Measurements from ENCODE around the gene CTNND1. TPM values are rescaled to one million over a fixed set of nuclear protein-coding genes. Genes with fewer than 3 reads are reported as not detected.

Gene CTNND1
- total RNA-seq, 4 donors from 2014 or later, result 165 to 415 (median 374) TPM

DNA sequence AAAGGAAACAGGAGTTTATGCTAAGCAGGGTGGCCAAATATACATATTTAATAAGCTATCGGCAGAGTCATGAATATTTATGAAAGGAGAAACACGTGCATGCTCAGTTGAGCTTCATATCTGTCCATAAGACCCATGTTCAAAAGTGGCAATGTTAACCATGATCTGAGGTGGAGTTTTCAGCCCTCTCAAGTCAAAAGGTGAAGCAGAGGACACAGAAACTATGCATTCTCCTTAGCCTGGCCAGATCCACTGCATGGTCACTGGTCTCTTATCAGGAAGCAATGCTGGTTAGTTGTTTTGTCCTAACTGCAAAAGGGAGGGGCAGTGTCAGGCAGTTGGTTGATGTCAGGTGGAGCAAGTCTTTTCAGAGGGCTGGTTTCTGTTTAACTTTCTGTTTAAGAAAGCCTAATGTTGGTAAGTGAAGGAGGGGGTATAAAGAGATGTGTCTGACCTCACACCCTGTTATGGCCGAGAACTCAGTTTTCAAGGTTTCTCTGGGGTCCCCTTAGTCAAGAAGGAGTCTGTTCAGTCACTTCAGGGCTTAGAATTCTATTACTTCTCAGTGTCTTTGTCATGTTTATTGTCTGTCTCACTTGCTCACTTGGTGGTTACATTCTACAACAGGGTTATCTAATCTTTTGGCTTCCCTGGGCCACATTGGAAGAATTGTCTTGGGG lies 25.8 kb upstream of the CTNND1 start:
- Histone ChIP-seq H3K36me3 (peaks cover 0 to 16% (median 0%) of the 10 kb centered on the region in 4 donors), H3K27ac (peak overlapping the region; percentile 9 to 71 (median 56))
- 15 to 48% methylated on average over 2 to 3 of the region's 3 CpGs for WGBS, 2 donors (ENCODE audit: low coverage in 1 of 2)

DNA sequence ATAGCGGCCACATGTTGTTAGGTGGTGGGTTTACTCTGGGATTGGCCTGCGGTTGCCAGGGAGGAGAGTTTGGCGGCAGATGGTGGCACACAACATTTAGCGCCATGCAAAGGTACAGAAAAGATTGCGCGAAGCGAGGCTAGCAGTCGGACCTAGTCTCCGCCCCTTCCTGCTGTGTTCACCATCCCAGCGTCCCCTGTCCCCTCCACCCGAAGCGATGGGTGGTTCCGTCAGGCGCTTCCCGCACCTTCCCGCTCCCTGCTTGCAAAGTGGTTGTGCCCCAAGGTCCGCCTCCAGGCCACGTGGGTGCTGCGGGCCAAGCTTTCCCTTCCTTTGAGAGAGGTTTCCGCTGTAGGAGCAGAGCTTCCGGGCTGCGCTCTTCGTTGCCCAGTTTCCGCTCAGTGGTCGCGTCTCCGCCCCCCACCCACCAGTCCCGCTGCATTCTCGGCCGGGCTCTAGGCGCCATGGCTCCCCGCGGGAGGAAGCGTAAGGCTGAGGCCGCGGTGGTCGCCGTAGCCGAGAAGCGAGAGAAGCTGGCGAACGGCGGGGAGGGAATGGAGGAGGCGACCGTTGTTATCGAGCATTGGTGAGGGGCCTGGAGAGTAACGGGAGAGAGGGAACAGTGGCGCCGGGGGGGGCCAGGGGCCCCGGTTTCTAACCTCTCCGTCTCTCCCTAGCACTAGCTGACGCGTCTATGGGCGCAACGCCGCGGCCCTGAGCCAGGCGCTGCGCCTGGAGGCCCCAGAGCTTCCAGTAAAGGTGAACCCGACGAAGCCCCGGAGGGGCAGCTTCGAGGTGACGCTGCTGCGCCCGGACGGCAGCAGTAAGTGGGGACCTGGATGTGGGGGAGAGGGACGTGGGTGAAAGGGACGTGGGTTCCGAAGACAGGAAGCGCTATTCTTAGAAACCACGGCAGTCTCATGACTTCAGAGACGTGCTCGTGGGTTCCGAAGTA lies 20.2 kb upstream of the CTNND1 start, which contains the start of gene SELENOH:
TSS of gene SELENOH (plus strand) at position 360 of the 955 bp plus-strand sequence. CDS start at position 465, 105 bp downstream.
- peak within 1 kb of the TSS; percentile 94 to 99 (median 97) for H3K27ac ChIP-seq
- peak within 1 kb of the TSS; percentile 78 to 94 (median 94) for H3K4me3 ChIP-seq
- no peaks in the 10 kb centered on the region for H3K27me3 ChIP-seq
- peak; percentile 95 to 98 (median 96) for TF ChIP-seq POLR2AphosphoS5 (IDR thresholded peaks at IDR 0.05)
- TF ChIP-seq POLR2A (IDR thresholded peaks at IDR 0.05), result peak; percentile 93
- TF ChIP-seq, protein P1, sequence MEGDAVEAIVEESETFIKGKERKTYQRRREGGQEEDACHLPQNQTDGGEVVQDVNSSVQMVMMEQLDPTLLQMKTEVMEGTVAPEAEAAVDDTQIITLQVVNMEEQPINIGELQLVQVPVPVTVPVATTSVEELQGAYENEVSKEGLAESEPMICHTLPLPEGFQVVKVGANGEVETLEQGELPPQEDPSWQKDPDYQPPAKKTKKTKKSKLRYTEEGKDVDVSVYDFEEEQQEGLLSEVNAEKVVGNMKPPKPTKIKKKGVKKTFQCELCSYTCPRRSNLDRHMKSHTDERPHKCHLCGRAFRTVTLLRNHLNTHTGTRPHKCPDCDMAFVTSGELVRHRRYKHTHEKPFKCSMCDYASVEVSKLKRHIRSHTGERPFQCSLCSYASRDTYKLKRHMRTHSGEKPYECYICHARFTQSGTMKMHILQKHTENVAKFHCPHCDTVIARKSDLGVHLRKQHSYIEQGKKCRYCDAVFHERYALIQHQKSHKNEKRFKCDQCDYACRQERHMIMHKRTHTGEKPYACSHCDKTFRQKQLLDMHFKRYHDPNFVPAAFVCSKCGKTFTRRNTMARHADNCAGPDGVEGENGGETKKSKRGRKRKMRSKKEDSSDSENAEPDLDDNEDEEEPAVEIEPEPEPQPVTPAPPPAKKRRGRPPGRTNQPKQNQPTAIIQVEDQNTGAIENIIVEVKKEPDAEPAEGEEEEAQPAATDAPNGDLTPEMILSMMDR (IDR thresholded peaks at IDR 0.05), result peak in 1 of 5 experiments; percentile 6
- no peak for TF ChIP-seq EP300 (IDR thresholded peaks at IDR 0.05; ENCODE audit: low read depth)
- 0 to 1% methylated on average over 3 to 59 of the region's 75 CpGs for WGBS, 2 donors (ENCODE audit: low coverage in 1 of 2)
- H3K9me3 ChIP-seq, result no peaks in the 10 kb centered on the region
- peaks cover 0 to 25% (median 6%) of the 10 kb centered on the region in 4 donors for H3K36me3 ChIP-seq
- peaks cover 7 to 25% (median 11%) of the 10 kb centered on the region in 4 donors for H3K4me1 ChIP-seq
- DNase-seq, result peak; percentile 97
- in situ Hi-C loops (cut with MboI; ENCODE audit: low pct_ligation_motif_present in 1 of 4, low pct_unique_long_range_greater_than_20kb in 1 of 4, low sequenced_read_pairs in 3 of 4) (loop anchor here in 2 of 4 donors (10.0 kb wide), 1 partner anchor 63 kb away; no protein-coding TSS in a partner anchor), intact Hi-C loops (cut with DNase I; ENCODE audit: low total_unique reads) (loop anchor here (10.0 kb wide), 1 partner anchor 53 kb away; no protein-coding TSS in a partner anchor)

More for the DNA sequence above, 25.8 kb upstream of the CTNND1 start:
- in situ Hi-C loops (cut with MboI; ENCODE audit: low pct_ligation_motif_present in 1 of 4, low pct_unique_long_range_greater_than_20kb in 1 of 4, low sequenced_read_pairs in 3 of 4), result no loop called here
- TF ChIP-seq EP300 (IDR thresholded peaks at IDR 0.05; ENCODE audit: low read depth), result no peak
- peak in 2 of 3 donors; percentile 43 to 47 for TF ChIP-seq POLR2AphosphoS5 (IDR thresholded peaks at IDR 0.05)
- no peak for TF ChIP-seq POLR2A (IDR thresholded peaks at IDR 0.05)
- TF ChIP-seq, protein P1 (IDR thresholded peaks at IDR 0.05), result no peak
- peak; percentile 32 for DNase-seq
- intact Hi-C loops (cut with DNase I; ENCODE audit: low total_unique reads), result no loop called here
- Histone ChIP-seq H3K4me1 (peaks cover 0 to 21% (median 6%) of the 10 kb centered on the region in 4 donors), H3K9me3 (no peaks in the 10 kb centered on the region), H3K4me3 (no peak overlapping the region), H3K27me3 (no peaks in the 10 kb centered on the region)

GRCh38 chr11:57742087-57742452 lies 19.5 kb upstream of the CTNND1 start:
- Histone ChIP-seq H3K4me3 (peak overlapping the region; percentile 78 to 94 (median 94)), H3K9me3 (no peaks in the 10 kb centered on the region), H3K27ac (peak overlapping the region; percentile 94 to 99 (median 97)), H3K27me3 (no peaks in the 10 kb centered on the region), H3K4me1 (peaks cover 7 to 25% (median 11%) of the 10 kb centered on the region in 4 donors), H3K36me3 (peaks cover 0 to 25% (median 6%) of the 10 kb centered on the region in 4 donors)
- no peak for DNase-seq
- in situ Hi-C loops (cut with MboI; ENCODE audit: low pct_ligation_motif_present in 1 of 4, low pct_unique_long_range_greater_than_20kb in 1 of 4, low sequenced_read_pairs in 3 of 4) (loop anchor here in 2 of 4 donors (10.0 kb wide), 1 partner anchor 63 kb away; no protein-coding TSS in a partner anchor), intact Hi-C loops (cut with DNase I; ENCODE audit: low total_unique reads) (loop anchor here (10.0 kb wide), 1 partner anchor 53 kb away; no protein-coding TSS in a partner anchor)
- WGBS, 2 donors (ENCODE audit: low coverage in 1 of 2), result 3% methylated on average over 6 to 10 of the region's 10 CpGs
- TF ChIP-seq POLR2A (IDR thresholded peaks at IDR 0.05), result no peak
- TF ChIP-seq, protein P1 (IDR thresholded peaks at IDR 0.05), result no peak
- TF ChIP-seq EP300 (IDR thresholded peaks at IDR 0.05; ENCODE audit: low read depth), result no peak
- TF ChIP-seq POLR2AphosphoS5 (IDR thresholded peaks at IDR 0.05), result no peak

All from transverse colon (tissue), 4 donors.